Mononuclear cell (primary cell): ENCODE results near the gene POC1B. TPM values are rescaled to one million over a fixed set of nuclear protein-coding genes. Genes with fewer than 3 reads are reported as not detected.

ENCODE experiments used
- H3K27me3 ChIP-seq: 2 replicates; pipeline ENCODE4 v1.6.0; 2011; ENCODE audit warnings: low read length, control low read depth; ENCODE audit not compliant: insufficient read depth
- H3K4me1 ChIP-seq: 2 replicates; pipeline ENCODE4 v1.5.1; 2011; ENCODE audit warnings: mild to moderate bottlenecking, low read length, control low read depth; ENCODE audit not compliant: insufficient read depth
- H3K4me3 ChIP-seq: 2 replicates; pipeline ENCODE4 v1.5.1; 2011; ENCODE audit warnings: mild to moderate bottlenecking, low read length, moderate library complexity
- H3K9me3 ChIP-seq: 2 replicates; pipeline ENCODE4 v1.5.1; 2011; ENCODE audit warnings: low read depth, mild to moderate bottlenecking, control low read depth, low read length
- total RNA-seq: library from RNA; depleted of rRNA; stranded (reverse); fragments of >200 nt; gene quantifications from one replicate; pipeline ENCODE4 v1.2.3, GENCODE V29; 2012

The POC1B gene
- total RNA-seq, 1 donor: 49.1 TPM

GRCh38 chr12:89546151-89546550 lies 20.3 kb upstream of the POC1B start:
- Histone ChIP-seq H3K27me3 (no peaks in the 10 kb centered on the region), H3K4me1 (no peaks in the 10 kb centered on the region), H3K4me3 (no peak overlapping the region), H3K9me3 (no peaks in the 10 kb centered on the region)

GRCh38 chr12:89544681-89545184 lies 18.9 kb upstream of the POC1B start:
- no peaks in the 10 kb centered on the region for H3K4me1 ChIP-seq
- H3K4me3 ChIP-seq: no peak overlapping the region
- no peaks in the 10 kb centered on the region for H3K27me3 ChIP-seq
- no peaks in the 10 kb centered on the region for H3K9me3 ChIP-seq

GRCh38 chr12:89544022-89544421 lies 18.2 kb upstream of the POC1B start:
- Histone ChIP-seq H3K4me1 (no peaks in the 10 kb centered on the region), H3K9me3 (no peaks in the 10 kb centered on the region)

GRCh38 chr12:89542912-89543592 lies 17.2 kb upstream of the POC1B start:
- Histone ChIP-seq H3K4me3 (no peak overlapping the region), H3K4me1 (no peaks in the 10 kb centered on the region), H3K27me3 (no peaks in the 10 kb centered on the region), H3K9me3 (no peaks in the 10 kb centered on the region)

More at GRCh38 chr12:89544022-89544421, 18.2 kb upstream of the POC1B start:
- Histone ChIP-seq H3K4me3 (no peak overlapping the region), H3K27me3 (no peaks in the 10 kb centered on the region)

GRCh38 chr12:89542236-89542635 lies 16.4 kb upstream of the POC1B start:
- H3K27me3 ChIP-seq: no peaks in the 10 kb centered on the region
- H3K4me1 ChIP-seq: no peaks in the 10 kb centered on the region
- no peak overlapping the region for H3K4me3 ChIP-seq
- no peaks in the 10 kb centered on the region for H3K9me3 ChIP-seq

GRCh38 chr12:89540586-89540985 lies 14.7 kb upstream of the POC1B start:
- Histone ChIP-seq H3K9me3 (no peaks in the 10 kb centered on the region), H3K27me3 (no peaks in the 10 kb centered on the region), H3K4me3 (no peak overlapping the region), H3K4me1 (no peaks in the 10 kb centered on the region)

- H3K27me3 ChIP-seq: no peaks in the 10 kb centered on the region
- H3K4me3 ChIP-seq: no peak overlapping the region
- H3K9me3 ChIP-seq: no peaks in the 10 kb centered on the region
- no peaks in the 10 kb centered on the region for H3K4me1 ChIP-seq
These were observed 13.8 kb upstream of the POC1B start for GRCh38 chr12:89539426-89540223.

GRCh38 chr12:89538897-89539296 lies 13.1 kb upstream of the POC1B start:
- Histone ChIP-seq H3K27me3 (no peaks in the 10 kb centered on the region), H3K9me3 (no peaks in the 10 kb centered on the region), H3K4me1 (no peaks in the 10 kb centered on the region), H3K4me3 (no peak overlapping the region)

GRCh38 chr12:89537389-89537788 lies 11.5 kb upstream of the POC1B start:
- Histone ChIP-seq H3K9me3 (no peaks in the 10 kb centered on the region), H3K27me3 (no peaks in the 10 kb centered on the region)

GRCh38 chr12:89529738-89530137 lies 3.9 kb upstream of the POC1B start:
- Histone ChIP-seq H3K9me3 (no peaks in the 10 kb centered on the region), H3K27me3 (no peaks in the 10 kb centered on the region)

More at GRCh38 chr12:89537389-89537788, 11.5 kb upstream of the POC1B start:
- Histone ChIP-seq H3K4me1 (no peaks in the 10 kb centered on the region), H3K4me3 (no peak overlapping the region)

GRCh38 chr12:89528434-89528833 lies 2.6 kb upstream of the POC1B start:
- H3K27me3 ChIP-seq: no peaks in the 10 kb centered on the region
- peaks cover 23% of the 10 kb centered on the region for H3K4me1 ChIP-seq
- no peak overlapping the region for H3K4me3 ChIP-seq
- no peaks in the 10 kb centered on the region for H3K9me3 ChIP-seq

More at GRCh38 chr12:89529738-89530137, 3.9 kb upstream of the POC1B start:
- no peak overlapping the region for H3K4me3 ChIP-seq
- H3K4me1 ChIP-seq: peaks cover 13% of the 10 kb centered on the region

GRCh38 chr12:89525305-89525823 lies 483 bp downstream of the POC1B start:
- Histone ChIP-seq H3K9me3 (no peaks in the 10 kb centered on the region), H3K27me3 (no peaks in the 10 kb centered on the region), H3K4me1 (peaks cover 46% of the 10 kb centered on the region), H3K4me3 (peak overlapping the region; percentile 96)

GRCh38 chr12:89524541-89525304 lies 1.1 kb downstream of the POC1B start, which contains the start of gene GALNT4:
Gene GALNT4, minus strand, starts transcription at chr12:89524796. Its CDS starts 247 bp downstream, at chr12:89524549.
- Histone ChIP-seq H3K4me3 (peak within 1 kb of the TSS; percentile 96), H3K27me3 (no peaks in the 10 kb centered on the region), H3K9me3 (no peaks in the 10 kb centered on the region), H3K4me1 (peaks cover 46% of the 10 kb centered on the region)

- H3K4me1 ChIP-seq: peaks cover 46% of the 10 kb centered on the region
- no peaks in the 10 kb centered on the region for H3K9me3 ChIP-seq
- peak overlapping the region; percentile 96 for H3K4me3 ChIP-seq
- H3K27me3 ChIP-seq: no peaks in the 10 kb centered on the region
These were observed 1.9 kb downstream of the POC1B start for GRCh38 chr12:89523843-89524540.
